ENCODE measurements around the gene CLIP2. TPM values are rescaled to one million over a fixed set of nuclear protein-coding genes. Genes with fewer than 3 reads are reported as not detected.
"Not testable (repeated sequence)": the region's sequence is repeated elsewhere in the genome, so short reads cannot be mapped to it uniquely, and the experiment has no call there.

The CLIP2 gene
- total RNA-seq, 1 donor from 2014 or later, result 42.0 TPM

DNA sequence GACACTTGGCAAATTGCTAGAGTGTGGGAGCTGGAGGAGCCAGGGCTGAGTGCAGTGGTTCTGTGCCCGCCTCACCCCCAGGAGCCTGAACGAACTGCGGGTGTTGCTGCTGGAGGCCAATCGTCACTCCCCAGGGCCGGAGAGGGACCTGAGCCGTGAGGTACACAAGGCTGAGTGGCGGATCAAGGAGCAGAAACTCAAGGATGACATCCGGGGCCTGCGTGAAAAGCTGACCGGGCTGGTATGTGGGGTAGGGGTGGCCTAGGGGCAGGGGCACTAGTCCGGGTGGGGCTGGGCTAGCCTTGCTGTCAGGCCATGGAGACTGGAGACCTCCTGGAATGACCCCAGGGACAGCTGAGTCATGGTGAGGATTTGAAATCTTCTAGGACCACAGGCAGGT lies 107.8 kb downstream of the CLIP2 start:
- H3K4me3 Mint-ChIP-seq (ENCODE audit: low read depth), result no peak overlapping the region
- DNase-seq (ENCODE audit: low spot score, unreplicated experiment), result no peak
- no peak overlapping the region for H3K27ac Mint-ChIP-seq
- peaks cover 14% of the 10 kb centered on the region for H3K36me3 Mint-ChIP-seq (ENCODE audit: insufficient read depth)
- H3K4me1 Mint-ChIP-seq (ENCODE audit: low read depth), result no peaks in the 10 kb centered on the region
- no peaks in the 10 kb centered on the region for H3K27me3 Mint-ChIP-seq
- H3K9me3 Mint-ChIP-seq (ENCODE audit: low read depth), result no peaks in the 10 kb centered on the region
- TF ChIP-seq, protein P1, sequence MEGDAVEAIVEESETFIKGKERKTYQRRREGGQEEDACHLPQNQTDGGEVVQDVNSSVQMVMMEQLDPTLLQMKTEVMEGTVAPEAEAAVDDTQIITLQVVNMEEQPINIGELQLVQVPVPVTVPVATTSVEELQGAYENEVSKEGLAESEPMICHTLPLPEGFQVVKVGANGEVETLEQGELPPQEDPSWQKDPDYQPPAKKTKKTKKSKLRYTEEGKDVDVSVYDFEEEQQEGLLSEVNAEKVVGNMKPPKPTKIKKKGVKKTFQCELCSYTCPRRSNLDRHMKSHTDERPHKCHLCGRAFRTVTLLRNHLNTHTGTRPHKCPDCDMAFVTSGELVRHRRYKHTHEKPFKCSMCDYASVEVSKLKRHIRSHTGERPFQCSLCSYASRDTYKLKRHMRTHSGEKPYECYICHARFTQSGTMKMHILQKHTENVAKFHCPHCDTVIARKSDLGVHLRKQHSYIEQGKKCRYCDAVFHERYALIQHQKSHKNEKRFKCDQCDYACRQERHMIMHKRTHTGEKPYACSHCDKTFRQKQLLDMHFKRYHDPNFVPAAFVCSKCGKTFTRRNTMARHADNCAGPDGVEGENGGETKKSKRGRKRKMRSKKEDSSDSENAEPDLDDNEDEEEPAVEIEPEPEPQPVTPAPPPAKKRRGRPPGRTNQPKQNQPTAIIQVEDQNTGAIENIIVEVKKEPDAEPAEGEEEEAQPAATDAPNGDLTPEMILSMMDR (IDR thresholded peaks at IDR 0.05; ENCODE audit: unreplicated experiment), result no peak

DNA sequence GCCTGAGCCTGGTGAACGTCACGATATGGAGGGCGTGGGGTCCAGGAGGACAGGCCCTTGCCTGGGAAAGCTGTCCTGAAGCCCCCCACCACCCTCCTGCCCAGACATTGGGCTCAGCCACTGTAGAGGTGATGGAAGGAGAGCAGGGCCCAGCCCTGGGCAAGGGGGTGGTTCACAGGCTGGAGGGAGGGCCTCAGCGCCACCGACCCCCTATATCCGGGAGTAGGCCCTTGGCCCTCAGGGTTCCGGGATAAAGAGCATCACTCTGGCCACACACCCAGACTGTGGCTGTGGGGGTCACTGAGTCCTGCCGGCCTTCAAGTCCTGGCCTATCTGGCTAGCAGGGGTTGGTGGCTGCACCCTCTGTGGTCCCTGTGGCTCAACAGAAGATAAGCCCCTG lies 109.2 kb downstream of the CLIP2 start:
- H3K4me3 Mint-ChIP-seq (ENCODE audit: low read depth), result no peak overlapping the region
- no peak for DNase-seq (ENCODE audit: low spot score, unreplicated experiment)
- TF ChIP-seq, protein P1 (IDR thresholded peaks at IDR 0.05; ENCODE audit: unreplicated experiment), result no peak
- H3K4me1 Mint-ChIP-seq (ENCODE audit: low read depth), result no peaks in the 10 kb centered on the region
- no peaks in the 10 kb centered on the region for H3K27me3 Mint-ChIP-seq
- H3K36me3 Mint-ChIP-seq (ENCODE audit: insufficient read depth), result peaks cover 14% of the 10 kb centered on the region
- no peaks in the 10 kb centered on the region for H3K9me3 Mint-ChIP-seq (ENCODE audit: low read depth)
- no peak overlapping the region for H3K27ac Mint-ChIP-seq

- no peaks in the 10 kb centered on the region for H3K4me1 Mint-ChIP-seq (ENCODE audit: low read depth)
- TF ChIP-seq, protein P1 (IDR thresholded peaks at IDR 0.05; ENCODE audit: unreplicated experiment), result no peak
- H3K9me3 Mint-ChIP-seq (ENCODE audit: low read depth), result no peaks in the 10 kb centered on the region
- no peak overlapping the region for H3K27ac Mint-ChIP-seq
- DNase-seq (ENCODE audit: low spot score, unreplicated experiment), result no peak
- H3K36me3 Mint-ChIP-seq (ENCODE audit: insufficient read depth), result peaks cover 17% of the 10 kb centered on the region
- no peak overlapping the region for H3K4me3 Mint-ChIP-seq (ENCODE audit: low read depth)
- no peaks in the 10 kb centered on the region for H3K27me3 Mint-ChIP-seq
Observed at GRCh38 chr7:74399006-74399405, 109.8 kb downstream of the CLIP2 start.

DNA sequence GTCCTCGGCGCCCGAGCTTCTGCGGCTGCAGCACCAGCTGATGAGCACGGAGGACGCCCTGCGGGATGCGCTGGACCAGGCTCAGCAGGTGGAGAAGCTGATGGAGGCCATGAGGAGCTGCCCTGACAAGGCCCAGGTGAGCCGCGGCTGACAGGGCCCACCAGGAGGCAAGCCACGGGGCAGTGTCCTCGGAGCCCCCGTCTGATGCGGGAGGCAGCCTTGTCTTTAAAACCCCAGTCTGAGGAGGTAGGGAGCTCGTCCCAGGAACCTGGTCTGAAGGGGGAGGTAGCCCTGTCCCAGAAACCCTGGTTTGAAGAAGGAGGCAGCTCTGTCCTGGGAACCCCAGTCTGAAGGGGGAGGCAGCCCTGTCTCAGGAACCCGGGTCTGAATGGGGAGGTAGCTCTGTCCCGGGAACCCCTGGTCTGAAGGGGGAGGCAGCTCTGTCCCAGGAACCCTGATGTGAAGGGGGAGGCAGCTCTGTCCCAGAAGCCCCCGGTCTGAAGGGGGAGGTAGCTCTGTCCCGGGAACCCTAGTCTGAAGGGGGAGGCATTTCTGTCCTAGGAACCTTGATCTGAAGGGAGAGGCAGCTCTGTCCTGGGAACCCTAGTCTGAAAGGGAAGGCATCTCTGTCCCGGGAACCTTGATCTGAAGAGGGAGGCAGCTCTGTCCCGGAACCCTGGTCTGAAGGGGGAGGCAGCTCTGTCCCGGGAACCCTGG lies 111.4 kb downstream of the CLIP2 start:
- H3K27me3 Mint-ChIP-seq, result no peaks in the 10 kb centered on the region
- H3K27ac Mint-ChIP-seq, result no peak overlapping the region
- H3K9me3 Mint-ChIP-seq (ENCODE audit: low read depth), result no peaks in the 10 kb centered on the region
- H3K4me1 Mint-ChIP-seq (ENCODE audit: low read depth), result no peaks in the 10 kb centered on the region
- H3K4me3 Mint-ChIP-seq (ENCODE audit: low read depth), result no peak overlapping the region
- TF ChIP-seq, protein P1 (IDR thresholded peaks at IDR 0.05; ENCODE audit: unreplicated experiment), result no peak
- no peak for DNase-seq (ENCODE audit: low spot score, unreplicated experiment)
- peaks cover 12% of the 10 kb centered on the region for H3K36me3 Mint-ChIP-seq (ENCODE audit: insufficient read depth)

GRCh38 chr7:74401137-74401859 lies 112.1 kb downstream of the CLIP2 start:
- H3K36me3 Mint-ChIP-seq (ENCODE audit: insufficient read depth), result peaks cover 10% of the 10 kb centered on the region
- no peaks in the 10 kb centered on the region for H3K4me1 Mint-ChIP-seq (ENCODE audit: low read depth)
- H3K27ac Mint-ChIP-seq, result no peak overlapping the region

GRCh38 chr7:74402668-74403067 lies 113.5 kb downstream of the CLIP2 start:
- not testable (repeated sequence) for H3K9me3 Mint-ChIP-seq (ENCODE audit: low read depth); DNase-seq (ENCODE audit: low spot score, unreplicated experiment); H3K27me3 Mint-ChIP-seq; H3K27ac Mint-ChIP-seq; H3K4me1 Mint-ChIP-seq (ENCODE audit: low read depth); H3K4me3 Mint-ChIP-seq (ENCODE audit: low read depth); H3K36me3 Mint-ChIP-seq (ENCODE audit: insufficient read depth)

More at GRCh38 chr7:74401137-74401859, 112.1 kb downstream of the CLIP2 start:
- TF ChIP-seq, protein P1 (IDR thresholded peaks at IDR 0.05; ENCODE audit: unreplicated experiment), result peak; percentile 92
- Mint-ChIP-seq H3K4me3 (ENCODE audit: low read depth) (no peak overlapping the region), H3K27me3 (no peaks in the 10 kb centered on the region), H3K9me3 (ENCODE audit: low read depth) (no peaks in the 10 kb centered on the region)
- peak; percentile 71 for DNase-seq (ENCODE audit: low spot score, unreplicated experiment)
